IPS-18a (cell line): ENCODE data around the gene UBA52.
"Not testable (repeated sequence)": the region's sequence is repeated elsewhere in the genome, so short reads cannot be mapped to it uniquely, and the experiment has no call there.

Experiments
- H3K27ac ChIP-seq: one replicate; pipeline ENCODE4 v1.5.1; 2013; ENCODE audit warnings: low read length
- H3K27me3 ChIP-seq: one replicate; pipeline ENCODE4 v1.6.1; 2013; ENCODE audit warnings: mild to moderate bottlenecking, low read length; ENCODE audit not compliant: control insufficient read depth, insufficient read depth
- H3K36me3 ChIP-seq: one replicate; pipeline ENCODE4 v1.6.1; 2013; ENCODE audit warnings: low read depth, low read length; ENCODE audit not compliant: control insufficient read depth
- H3K4me1 ChIP-seq: one replicate; pipeline ENCODE4 v1.6.1; 2013; ENCODE audit warnings: low read depth, low read length; ENCODE audit not compliant: control insufficient read depth
- H3K4me3 ChIP-seq: one replicate; pipeline ENCODE4 v1.5.1; 2013; ENCODE audit warnings: low read length
- H3K9ac ChIP-seq: one replicate; pipeline ENCODE4 v1.6.1; 2013; ENCODE audit warnings: mild to moderate bottlenecking, low read length, moderate library complexity
- H3K9me3 ChIP-seq: one replicate; pipeline ENCODE4 v1.6.1; 2013; ENCODE audit warnings: low read depth, low read length; ENCODE audit not compliant: control insufficient read depth

Gene UBA52

DNA sequence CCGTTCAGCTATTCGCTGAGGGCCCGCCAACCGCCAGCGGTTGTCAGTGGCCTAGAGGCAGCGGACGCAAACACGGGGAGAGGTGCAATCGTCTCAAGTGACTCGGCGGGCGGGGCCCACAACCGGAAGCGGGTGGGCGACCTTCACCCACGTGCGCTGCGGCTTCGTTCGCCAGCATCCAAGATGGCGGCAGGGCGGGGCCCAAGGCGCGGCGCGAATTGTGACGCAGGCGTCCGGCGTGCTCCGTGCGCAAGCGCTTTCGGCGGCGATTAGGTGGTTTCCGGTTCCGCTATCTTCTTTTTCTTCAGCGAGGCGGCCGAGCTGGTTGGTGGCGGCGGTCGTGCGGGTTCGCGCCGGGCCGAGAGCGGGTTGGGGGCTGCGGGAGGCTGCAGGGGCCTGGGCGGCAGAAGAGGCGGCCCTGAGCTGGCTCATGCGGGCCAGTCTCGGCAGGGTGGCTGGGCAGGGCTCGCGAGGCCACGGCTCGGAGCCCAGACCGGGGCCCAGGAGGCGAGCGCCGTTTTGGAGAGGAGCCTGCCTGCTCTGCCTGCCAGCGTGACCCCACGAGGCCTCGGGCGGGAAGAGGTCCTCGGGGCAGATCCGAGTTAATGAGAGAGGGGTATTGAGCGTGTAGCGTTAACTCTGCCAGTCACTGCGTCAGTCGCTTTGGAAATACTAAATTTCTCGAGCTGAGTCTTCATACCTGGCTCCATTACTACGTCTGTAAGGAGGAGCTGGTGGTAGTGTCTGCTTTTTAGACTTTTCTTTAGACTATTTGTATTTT, at the start of gene UBA52:
Gene UBA52 (plus strand): TSS at position 294 of the 781 bp plus-strand sequence. CDS start 1,444 bp downstream, outside the sequence.
- H3K9ac ChIP-seq = peak within 1 kb of the TSS; percentile 96
- H3K4me1 ChIP-seq = no peaks in the 10 kb centered on the region
- no peaks in the 10 kb centered on the region for H3K27me3 ChIP-seq
- peak within 1 kb of the TSS; percentile 99 for H3K4me3 ChIP-seq
- peaks cover 62% of the 10 kb centered on the region for H3K36me3 ChIP-seq
- no peaks in the 10 kb centered on the region for H3K9me3 ChIP-seq
- H3K27ac ChIP-seq = peak within 1 kb of the TSS; percentile 73

DNA sequence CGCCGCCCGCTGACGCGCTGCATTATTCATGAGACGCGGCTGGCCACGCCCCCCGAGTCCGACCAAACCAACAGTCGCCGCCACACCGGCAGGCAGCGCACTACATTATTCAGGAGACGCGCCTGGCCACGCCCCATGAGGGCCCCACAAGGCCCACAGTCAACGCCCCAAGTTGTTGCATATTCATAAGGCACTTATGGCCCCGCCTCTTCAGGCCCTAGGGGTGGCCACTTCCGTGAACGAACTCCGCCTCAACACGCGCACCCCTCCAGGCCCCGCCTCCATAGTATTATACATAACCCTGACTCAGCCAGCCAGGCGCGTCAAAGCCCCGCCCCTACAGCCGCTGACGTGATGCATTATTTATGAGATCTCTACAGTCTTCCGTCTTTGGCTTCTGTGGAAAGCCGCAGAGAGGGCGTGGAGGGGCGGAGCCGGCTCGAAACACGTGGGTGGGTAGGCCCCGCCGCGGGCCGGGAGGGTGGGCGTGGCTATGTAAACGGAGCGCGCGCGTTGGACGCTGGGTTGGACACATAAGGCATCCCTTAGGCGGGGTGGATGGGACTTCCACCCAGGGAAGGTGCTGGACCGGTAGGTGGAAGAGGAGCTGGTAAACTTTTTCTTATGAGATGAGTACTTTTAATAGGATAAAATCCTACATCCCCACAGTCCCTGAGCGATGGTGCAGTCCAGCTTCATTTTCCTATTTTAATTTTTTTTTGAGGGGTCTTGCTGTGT, 49.4 kb upstream of the UBA52 start:
- peak overlapping the region; percentile 92 for H3K4me3 ChIP-seq
- no peaks in the 10 kb centered on the region for H3K9me3 ChIP-seq
- peaks cover 4% of the 10 kb centered on the region for H3K4me1 ChIP-seq
- no peaks in the 10 kb centered on the region for H3K36me3 ChIP-seq
- H3K9ac ChIP-seq = peak overlapping the region; percentile 73
- no peak overlapping the region for H3K27ac ChIP-seq
- H3K27me3 ChIP-seq = peaks cover 4% of the 10 kb centered on the region

DNA sequence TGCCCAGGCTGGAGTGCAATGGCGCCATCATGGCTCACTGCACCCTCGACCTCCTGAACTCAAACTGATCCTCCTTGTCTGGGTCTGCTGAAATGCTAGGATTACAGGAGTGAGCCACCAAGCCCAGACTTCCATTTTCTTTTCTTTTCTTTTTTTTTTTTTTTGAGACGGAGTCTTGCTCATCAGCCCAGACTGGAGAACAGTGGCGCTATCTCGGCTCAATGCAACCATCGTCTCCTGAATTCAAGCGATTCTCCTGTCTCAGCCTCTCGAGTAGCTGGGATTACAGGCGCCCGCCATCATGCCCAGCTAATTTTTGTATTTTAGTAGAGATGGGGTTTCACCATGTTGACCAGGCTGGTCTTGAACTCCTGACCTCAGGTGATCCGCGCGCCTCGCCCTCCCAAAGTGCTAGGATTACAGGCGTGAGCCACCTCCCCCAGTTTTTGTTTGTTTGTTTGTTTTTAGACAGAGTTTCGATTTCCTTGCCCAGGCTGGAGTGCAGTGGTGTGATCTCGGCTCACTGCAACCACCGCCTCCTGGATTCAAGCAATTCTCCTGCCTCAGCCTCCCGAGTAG, 48.7 kb upstream of the UBA52 start:
- H3K4me3 ChIP-seq, H3K4me1 ChIP-seq, H3K27ac ChIP-seq, H3K9me3 ChIP-seq, H3K27me3 ChIP-seq, H3K36me3 ChIP-seq, H3K9ac ChIP-seq: not testable (repeated sequence)

DNA sequence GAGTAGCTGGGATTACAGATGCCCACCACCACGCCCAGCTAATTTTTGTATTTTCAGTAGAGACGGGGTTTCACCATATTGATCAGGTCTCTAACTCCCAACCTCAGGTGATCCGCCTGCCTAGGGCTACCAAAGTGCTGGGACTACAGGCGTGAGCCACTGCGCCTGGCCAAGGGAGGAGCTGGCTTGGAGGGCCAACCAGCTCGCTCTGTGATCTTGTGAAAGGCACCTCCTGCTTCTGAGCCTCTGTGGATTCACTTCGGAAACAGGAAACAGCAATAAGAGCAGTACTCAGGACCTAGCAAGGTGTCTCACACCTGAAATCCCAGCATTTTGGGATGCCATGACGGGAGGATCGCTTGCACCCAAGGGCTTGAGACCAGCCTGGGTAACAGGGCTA, 47.8 kb upstream of the UBA52 start:
- Histone ChIP-seq H3K27ac (no peak overlapping the region), H3K9me3 (no peaks in the 10 kb centered on the region), H3K36me3 (no peaks in the 10 kb centered on the region), H3K27me3 (peaks cover 4% of the 10 kb centered on the region), H3K9ac (no peak overlapping the region), H3K4me1 (peaks cover 4% of the 10 kb centered on the region), H3K4me3 (no peak overlapping the region)

DNA sequence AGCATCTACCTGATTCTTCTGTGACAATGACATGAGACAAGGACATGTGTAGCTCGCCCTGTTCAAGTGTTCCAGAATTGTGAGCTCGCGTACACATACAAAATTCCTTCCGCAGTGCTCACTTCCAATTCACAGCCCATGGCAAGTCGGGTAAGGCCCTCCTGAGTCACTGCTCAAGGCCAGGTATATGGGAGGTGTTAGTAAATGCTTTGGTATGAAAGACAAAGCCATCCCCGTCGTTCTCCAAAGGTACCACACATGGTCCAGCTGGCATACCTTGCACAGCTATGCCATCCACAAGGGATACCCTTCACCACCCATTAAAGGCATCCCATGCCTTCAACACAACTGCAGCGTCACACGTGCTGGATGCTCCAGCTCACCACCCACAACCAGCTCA, 45.3 kb upstream of the UBA52 start:
- Histone ChIP-seq H3K36me3 (peaks cover 2% of the 10 kb centered on the region), H3K9ac (no peak overlapping the region), H3K27me3 (no peaks in the 10 kb centered on the region), H3K27ac (no peak overlapping the region), H3K4me1 (no peaks in the 10 kb centered on the region), H3K9me3 (no peaks in the 10 kb centered on the region), H3K4me3 (no peak overlapping the region)

DNA sequence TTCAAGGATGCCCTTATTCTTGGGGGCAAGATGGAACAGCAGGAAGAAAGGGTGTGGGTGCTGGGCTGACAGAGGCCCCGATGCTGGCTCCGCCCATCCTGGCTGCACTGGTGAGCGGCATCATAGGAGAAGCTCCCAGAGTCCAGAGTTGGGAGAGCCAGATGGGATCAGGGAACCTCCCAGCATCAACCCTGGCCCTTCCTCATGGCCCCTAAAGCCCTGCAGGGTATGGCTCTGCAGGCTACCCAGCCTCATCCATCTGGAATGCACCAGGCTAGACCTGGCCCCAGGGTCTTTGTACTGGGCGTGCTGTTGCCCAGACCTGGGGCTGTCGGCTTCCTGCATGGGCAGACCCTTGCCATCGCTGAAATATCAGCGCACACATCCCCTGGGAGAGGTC, 41.9 kb upstream of the UBA52 start:
- no peak overlapping the region for H3K4me3 ChIP-seq
- H3K9me3 ChIP-seq = no peaks in the 10 kb centered on the region
- H3K4me1 ChIP-seq = no peaks in the 10 kb centered on the region
- no peaks in the 10 kb centered on the region for H3K27me3 ChIP-seq
- H3K36me3 ChIP-seq = peaks cover 15% of the 10 kb centered on the region
- no peak overlapping the region for H3K27ac ChIP-seq
- no peak overlapping the region for H3K9ac ChIP-seq

DNA sequence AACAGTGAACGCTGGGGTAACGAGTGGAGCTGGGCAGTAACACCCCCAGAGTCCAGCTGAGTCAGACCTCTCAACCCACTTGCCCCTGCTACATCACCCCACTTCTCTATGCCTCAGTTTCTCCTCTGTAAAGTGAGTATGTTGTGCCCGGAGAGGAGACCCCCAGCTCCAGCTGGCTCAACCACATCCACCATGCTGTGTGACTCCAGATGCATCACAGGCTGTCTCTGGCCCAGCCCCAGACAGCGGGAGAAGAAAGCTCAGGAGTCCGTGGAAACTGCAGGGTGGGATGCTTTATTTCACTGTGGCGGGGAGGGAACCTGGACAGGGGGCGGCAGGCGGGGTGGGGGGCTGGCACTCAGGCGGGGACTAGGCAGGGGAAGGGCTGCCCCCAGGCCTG, 40.2 kb upstream of the UBA52 start:
- peaks cover 27% of the 10 kb centered on the region for H3K36me3 ChIP-seq
- no peak overlapping the region for H3K4me3 ChIP-seq
- H3K27me3 ChIP-seq = no peaks in the 10 kb centered on the region
- H3K4me1 ChIP-seq = no peaks in the 10 kb centered on the region
- no peak overlapping the region for H3K9ac ChIP-seq
- H3K9me3 ChIP-seq = no peaks in the 10 kb centered on the region
- no peak overlapping the region for H3K27ac ChIP-seq

DNA sequence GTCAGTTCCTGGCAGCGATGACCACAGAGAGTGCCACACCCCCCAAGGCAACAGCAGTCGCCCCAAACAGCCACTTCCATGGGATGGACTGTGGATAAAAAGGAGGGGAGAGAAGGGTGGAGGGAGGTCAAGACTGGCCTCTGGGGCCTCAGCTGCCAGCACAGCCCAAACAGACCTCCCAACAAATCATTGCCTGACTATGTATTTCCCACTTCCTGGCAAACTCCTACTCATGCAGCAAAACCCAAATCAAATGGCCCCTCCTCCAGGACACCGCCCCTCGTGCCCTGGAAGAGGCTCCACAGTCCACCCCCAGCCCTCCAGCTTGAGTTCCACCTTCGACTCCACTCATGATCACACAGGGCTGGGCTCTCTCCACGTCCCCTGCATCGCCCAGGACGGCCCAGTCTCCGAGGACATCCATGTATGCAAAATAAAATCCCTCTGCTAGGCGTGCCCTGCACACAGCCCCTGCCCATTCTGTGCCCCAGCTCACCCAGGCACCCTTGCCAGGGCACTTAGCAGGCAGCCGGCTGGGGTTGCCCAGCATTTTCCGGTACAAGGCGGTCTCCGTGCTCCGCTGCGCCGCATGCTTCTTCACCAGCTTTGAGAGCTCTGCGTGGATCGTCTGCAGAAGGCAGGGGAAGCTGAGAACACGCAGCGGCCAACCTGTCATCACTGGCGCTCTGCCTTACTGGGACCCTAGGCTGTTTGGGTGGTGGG, 39.3 kb upstream of the UBA52 start:
- no peak overlapping the region for H3K9ac ChIP-seq

DNA sequence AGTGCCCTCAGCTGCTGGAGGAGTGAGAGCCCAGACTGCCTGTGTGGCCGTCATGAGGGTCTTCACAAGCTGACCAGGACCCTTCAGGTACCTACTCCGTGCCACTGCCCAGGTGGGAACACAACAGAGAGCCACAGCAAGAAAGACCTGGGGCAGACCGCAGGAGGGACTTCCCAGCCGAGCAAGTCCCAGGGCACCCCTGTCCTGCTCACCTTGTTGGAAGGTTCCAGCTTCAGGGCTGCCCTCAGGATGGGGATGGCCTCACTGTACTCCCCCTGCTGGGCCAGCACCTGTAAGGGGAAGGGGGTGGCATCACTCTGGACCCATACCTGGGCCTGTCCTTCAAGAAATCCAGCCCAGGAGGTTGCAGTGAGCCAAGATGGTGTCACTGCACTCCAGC, 38.6 kb upstream of the UBA52 start:
- Histone ChIP-seq H3K36me3 (peaks cover 31% of the 10 kb centered on the region), H3K27me3 (no peaks in the 10 kb centered on the region)

More for the DNA sequence above, 39.3 kb upstream of the UBA52 start:
- no peaks in the 10 kb centered on the region for H3K9me3 ChIP-seq
- H3K27ac ChIP-seq = no peak overlapping the region
- H3K27me3 ChIP-seq = no peaks in the 10 kb centered on the region
- H3K36me3 ChIP-seq = peaks cover 31% of the 10 kb centered on the region
- no peak overlapping the region for H3K4me3 ChIP-seq
- no peaks in the 10 kb centered on the region for H3K4me1 ChIP-seq

DNA sequence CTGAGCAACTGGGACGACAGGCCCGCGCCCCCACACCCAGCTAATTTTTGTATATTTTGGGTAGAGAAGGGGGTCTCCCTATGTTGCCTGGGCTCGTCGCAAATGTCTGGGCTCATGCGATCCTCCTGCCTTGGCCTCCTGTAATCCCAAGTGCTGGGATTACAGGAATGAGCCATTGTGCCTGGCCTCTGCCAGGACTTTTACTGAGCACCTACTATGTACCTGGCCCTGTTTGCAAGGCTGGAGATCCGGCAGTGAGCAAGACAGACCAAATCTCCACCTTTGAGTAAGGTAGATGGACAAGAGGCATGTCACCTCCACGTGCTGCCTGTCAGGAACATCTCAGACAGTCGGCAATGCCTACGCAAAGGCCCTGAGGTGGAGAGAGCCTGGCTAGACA, 35.2 kb upstream of the UBA52 start:
- no peaks in the 10 kb centered on the region for H3K9me3 ChIP-seq
- no peaks in the 10 kb centered on the region for H3K4me1 ChIP-seq
- H3K36me3 ChIP-seq = peaks cover 48% of the 10 kb centered on the region
- H3K27me3 ChIP-seq = no peaks in the 10 kb centered on the region
- H3K27ac ChIP-seq = no peak overlapping the region
- H3K4me3 ChIP-seq = no peak overlapping the region
- no peak overlapping the region for H3K9ac ChIP-seq

More for the DNA sequence above, 38.6 kb upstream of the UBA52 start:
- H3K9me3 ChIP-seq = no peaks in the 10 kb centered on the region
- no peaks in the 10 kb centered on the region for H3K4me1 ChIP-seq
- H3K9ac ChIP-seq = no peak overlapping the region
- H3K27ac ChIP-seq = no peak overlapping the region
- H3K4me3 ChIP-seq = no peak overlapping the region

DNA sequence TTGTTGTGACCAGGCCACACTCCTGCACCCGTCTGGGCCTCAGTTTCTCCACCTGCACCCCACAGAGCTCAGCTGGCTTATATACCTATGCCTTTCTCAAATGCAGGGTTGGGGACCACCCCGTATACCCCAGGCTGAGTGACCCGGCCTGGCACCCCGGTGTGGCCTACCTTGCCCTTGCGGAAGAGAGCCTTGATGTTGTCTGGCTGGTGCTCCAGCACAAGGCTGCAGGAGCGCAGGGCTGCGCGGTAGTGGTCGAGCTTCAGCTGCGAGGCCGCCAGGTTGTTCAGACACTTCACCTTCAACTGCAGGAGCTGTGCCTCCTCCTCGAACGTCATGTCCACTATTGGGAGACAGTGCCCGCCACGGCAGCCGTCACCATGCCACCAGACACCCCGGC, 34.2 kb upstream of the UBA52 start:
- H3K4me1 ChIP-seq = no peaks in the 10 kb centered on the region
- no peak overlapping the region for H3K4me3 ChIP-seq
- no peak overlapping the region for H3K9ac ChIP-seq
- H3K27me3 ChIP-seq = no peaks in the 10 kb centered on the region
- peaks cover 42% of the 10 kb centered on the region for H3K36me3 ChIP-seq
- H3K9me3 ChIP-seq = no peaks in the 10 kb centered on the region
- no peak overlapping the region for H3K27ac ChIP-seq
